GM21528 (cell line): Measurements from ENCODE around the gene PPM1K.

Experiments
- ATAC-seq: cut with Tn5 transposase; IDR thresholded peaks from one replicate; pipeline ENCODE4 v1.9.1; 2021; ENCODE audit warnings: mild to moderate bottlenecking, moderate library complexity; ENCODE audit not compliant: unreplicated experiment, low FRiP score

The PPM1K gene

GRCh38 chr4:88277711-88278225 is 6.6 kb downstream of the PPM1K start:
- ATAC-seq = no peak

GRCh38 chr4:88276952-88277710 is 7.2 kb downstream of the PPM1K start:
- ATAC-seq = no peak

DNA sequence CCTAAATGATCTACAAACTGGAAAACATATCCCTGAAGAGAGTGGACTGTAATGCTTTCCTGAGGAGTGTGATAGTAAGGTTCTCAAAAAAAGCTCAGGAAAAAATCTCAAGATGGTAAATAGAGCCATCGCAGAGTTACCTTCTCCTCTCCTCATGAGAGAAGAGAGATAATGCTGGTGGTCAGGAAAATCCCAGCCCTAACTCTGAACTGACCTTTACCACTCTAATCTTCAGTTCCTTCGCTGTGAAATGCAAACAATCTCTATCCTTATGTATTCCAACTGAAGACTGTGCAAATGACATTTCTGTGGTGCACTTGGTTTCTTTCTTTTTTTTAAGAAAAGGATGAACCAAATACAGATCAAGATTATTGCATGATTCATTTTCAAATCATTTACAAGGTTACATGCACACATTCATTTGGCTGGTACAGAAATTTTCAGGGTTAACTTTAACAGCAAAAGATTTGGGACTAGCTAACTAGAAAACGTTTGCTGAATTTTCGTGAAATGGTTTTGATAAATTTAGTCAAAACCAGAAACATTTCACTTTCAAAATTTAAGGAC is 8.3 kb downstream of the PPM1K start:
- ATAC-seq = no peak

DNA sequence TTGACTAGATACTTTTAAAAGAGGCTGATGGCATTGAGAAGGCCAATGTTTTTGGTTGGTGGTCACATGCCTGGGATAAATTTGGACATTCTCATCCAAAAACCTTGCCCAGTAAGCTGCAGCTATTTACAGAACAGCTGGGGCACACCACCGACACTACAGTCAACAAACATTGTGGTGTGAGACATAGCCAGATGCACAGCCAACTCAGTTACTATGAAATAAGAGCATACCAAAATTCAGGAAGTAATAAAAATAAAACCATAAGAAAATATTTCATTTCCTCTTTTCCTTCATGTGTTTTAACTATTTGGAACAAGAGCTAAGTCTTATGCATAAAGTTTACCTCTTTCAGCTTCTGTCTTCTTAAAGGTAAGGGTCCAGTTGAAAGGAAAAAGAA is 8.8 kb downstream of the PPM1K start:
- peak; percentile 69 for ATAC-seq

DNA sequence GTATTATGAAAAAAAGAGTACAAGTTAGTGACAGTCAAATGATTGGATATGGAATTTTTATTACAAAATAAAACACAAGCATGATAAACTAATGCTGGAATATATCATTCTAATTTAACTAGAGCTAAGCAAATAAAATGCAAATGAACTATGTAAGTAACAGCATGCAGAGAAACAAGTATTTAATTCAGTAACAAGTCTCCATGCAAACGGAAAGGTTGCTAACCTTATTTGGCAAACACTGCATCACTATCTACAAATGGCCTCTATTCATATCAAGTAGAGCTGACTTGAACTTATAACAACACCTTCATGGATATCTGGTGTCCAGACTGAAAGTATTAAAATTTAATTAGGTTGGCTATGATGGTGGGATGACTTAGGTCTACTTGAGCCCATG is 15.4 kb downstream of the PPM1K start:
- no peak for ATAC-seq

DNA sequence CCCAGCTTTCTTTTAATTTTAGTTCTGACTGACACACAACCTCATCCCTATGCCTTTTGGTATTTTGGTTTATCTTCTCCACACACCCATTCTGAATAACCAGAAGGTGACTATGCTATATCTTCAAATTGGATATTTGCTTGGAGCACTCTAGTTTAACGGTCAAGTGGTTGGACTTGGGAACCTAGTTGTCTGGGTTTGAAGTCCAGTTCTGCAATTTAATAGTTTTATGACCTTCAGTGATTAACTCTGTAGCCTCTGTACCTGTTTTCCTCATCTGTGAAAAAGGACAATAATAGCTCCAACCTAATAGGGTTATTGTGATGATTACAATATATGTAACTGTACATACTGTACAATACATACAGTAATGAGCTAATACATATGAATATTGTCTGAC is 20.0 kb downstream of the PPM1K start:
- no peak for ATAC-seq

DNA sequence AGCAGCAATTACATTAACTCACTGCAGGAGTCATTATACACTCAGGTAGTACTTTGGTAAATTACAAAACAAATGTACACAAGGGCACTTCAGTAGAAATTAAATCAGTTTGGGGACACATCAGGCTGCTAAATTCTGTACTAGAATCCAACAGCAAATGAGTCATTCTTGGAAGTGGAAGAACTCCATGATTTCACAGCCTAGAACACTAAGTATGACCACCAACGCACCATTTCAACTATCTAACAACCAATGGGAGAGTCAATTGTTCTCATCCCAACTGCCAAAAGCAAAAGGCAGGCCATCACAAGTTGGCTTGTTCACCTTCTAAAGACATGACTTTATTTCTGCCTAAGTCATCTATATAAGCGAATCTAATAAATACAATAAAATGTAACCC is 26.6 kb downstream of the PPM1K start:
- ATAC-seq = no peak

- no peak for ATAC-seq
Measured at GRCh38 chr4:88255111-88255510, 29.2 kb downstream of the PPM1K start.

GRCh38 chr4:88251924-88252323 is 32.4 kb downstream of the PPM1K start:
- no peak for ATAC-seq

GRCh38 chr4:88247148-88247547 is 37.2 kb downstream of the PPM1K start:
- ATAC-seq = no peak

DNA sequence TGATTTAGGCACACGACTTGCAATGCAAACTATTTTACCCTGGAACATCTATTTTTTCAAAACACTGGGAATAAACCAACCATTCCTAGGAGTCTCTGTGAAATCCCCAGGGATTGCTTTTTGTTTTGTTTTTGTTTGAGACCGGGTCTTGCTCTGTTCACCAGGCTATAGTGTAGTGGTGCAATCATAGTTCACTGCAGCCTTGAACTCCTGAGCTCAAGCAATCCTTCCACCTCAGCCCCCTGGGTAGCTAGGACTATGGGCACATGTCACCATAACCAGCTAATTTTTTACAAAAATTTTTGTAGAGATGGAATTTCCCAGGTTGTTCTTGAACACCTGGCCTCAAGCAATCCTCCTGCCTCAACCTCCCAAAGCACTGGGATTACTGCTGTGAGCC is 37.8 kb downstream of the PPM1K start:
- no peak for ATAC-seq

GRCh38 chr4:88244816-88245579 is 39.4 kb downstream of the PPM1K start:
- no peak for ATAC-seq

- ATAC-seq = no peak
Measured at GRCh38 chr4:88244056-88244455, 40.3 kb downstream of the PPM1K start.

DNA sequence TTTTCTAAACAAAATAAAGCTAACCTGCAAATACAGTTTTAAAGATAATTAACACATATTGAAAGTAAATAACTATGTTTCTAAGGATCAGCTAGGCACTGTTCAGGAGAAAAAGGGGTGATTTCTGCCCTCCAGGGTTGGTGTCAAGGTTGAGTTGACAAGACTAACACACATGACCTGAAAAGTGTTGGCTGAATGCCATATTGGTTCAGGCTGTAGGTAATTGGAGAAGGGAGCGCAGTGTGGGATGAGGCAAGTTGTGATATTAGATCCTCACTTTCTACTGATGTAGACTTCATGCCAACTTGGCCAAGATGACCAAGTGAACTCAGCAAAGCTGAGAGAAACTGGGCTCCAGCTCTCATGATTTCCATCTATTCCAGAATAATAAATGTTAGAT is 42.2 kb downstream of the PPM1K start:
- ATAC-seq = no peak

- no peak for ATAC-seq
Measured at GRCh38 chr4:88240297-88240714, 44.1 kb downstream of the PPM1K start.

GRCh38 chr4:88230969-88231771 is 53.2 kb downstream of the PPM1K start:
- ATAC-seq = no peak

GRCh38 chr4:88230461-88230891 is 53.9 kb downstream of the PPM1K start:
- no peak for ATAC-seq

DNA sequence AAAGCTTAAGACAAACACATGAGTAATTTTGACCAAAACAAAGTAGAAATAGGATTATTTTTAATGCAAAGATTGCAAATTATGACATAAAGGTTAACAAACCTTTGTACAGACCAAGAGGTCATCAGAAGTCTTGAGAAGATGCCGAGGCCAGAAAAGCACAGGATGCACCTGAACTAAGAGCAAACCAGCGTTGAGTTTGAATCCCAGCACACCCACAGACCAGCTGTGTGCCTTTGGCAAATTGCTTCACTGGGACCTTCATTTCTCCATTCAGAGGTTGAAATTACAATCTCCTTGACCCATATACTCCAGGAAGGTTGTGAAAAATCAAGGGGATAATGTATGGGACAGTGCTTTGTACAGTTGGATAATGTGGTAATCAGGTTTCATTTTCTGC is 56.6 kb downstream of the PPM1K start:
- no peak for ATAC-seq

DNA sequence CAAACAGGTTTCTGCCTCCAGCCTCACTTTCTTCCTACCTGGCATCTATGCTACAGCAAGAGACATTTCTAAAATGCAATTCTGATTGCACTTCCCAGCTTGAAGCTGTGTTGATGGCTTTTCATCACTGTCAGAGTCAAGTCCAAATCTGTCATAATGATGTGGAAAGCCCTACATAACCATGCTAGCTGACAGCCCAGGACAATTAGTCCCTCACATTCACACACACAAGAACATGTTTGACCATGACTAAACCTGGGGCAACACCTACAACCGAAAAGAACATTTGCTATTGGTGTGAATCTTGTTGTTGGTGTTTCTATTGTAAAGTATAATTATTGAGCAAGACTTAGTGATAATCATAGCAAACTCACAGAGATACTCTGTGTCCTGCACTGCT is 58.2 kb downstream of the PPM1K start:
- no peak for ATAC-seq

DNA sequence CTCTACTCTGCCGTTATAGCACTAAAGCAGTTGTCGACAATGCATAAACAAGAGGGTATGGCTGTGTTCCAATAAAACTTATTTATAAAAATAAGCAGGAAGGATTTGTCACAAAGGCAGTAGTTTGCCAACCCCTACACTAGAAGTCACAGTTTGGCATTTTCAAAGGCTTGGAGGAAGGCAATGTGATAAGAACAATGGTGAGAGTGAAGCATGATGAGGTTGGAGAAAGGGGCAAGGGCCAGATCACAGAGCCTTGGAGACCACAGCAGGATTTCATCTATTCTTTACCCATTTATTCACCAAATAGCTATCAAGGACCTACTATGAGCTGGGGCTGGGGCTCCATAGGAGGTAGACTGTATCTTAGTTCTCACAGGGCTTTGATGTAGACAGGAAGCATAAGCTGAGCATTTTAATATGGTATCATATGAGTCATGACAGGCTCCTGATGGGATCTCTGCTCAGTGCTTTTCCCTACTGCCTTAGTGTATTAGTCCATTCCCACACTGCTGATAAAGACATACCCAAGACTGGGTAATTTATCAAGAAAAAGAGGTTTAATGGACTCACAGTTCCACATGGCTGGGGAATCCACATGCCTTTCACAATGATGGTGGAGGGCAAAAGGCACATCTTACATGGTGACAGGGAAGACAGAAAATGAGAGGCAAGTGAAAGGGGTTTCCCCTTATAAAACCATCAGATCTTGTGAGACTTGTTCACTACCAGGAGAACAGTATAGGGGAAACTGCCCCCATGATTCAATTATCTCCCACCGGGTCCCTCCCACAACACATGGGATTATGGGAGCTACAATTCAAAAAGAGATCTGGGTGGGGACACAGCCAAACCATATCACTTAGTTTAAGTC is 58.9 kb downstream of the PPM1K start:
- no peak for ATAC-seq
